ENCODE results near the gene NGRN. TPM values are rescaled to one million over a fixed set of nuclear protein-coding genes. Genes with fewer than 3 reads are reported as not detected.
A peak's percentile ranks its signal among the peaks of the same experiment; 100 is the strongest.

The NGRN gene
- total RNA-seq, 1 experiment from 2014 or later: 137 TPM

- intact Hi-C loops (cut with micrococcal nuclease; ENCODE audit: unreplicated experiment): no loop called here
- TF ChIP-seq, protein P1, sequence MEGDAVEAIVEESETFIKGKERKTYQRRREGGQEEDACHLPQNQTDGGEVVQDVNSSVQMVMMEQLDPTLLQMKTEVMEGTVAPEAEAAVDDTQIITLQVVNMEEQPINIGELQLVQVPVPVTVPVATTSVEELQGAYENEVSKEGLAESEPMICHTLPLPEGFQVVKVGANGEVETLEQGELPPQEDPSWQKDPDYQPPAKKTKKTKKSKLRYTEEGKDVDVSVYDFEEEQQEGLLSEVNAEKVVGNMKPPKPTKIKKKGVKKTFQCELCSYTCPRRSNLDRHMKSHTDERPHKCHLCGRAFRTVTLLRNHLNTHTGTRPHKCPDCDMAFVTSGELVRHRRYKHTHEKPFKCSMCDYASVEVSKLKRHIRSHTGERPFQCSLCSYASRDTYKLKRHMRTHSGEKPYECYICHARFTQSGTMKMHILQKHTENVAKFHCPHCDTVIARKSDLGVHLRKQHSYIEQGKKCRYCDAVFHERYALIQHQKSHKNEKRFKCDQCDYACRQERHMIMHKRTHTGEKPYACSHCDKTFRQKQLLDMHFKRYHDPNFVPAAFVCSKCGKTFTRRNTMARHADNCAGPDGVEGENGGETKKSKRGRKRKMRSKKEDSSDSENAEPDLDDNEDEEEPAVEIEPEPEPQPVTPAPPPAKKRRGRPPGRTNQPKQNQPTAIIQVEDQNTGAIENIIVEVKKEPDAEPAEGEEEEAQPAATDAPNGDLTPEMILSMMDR (IDR thresholded peaks at IDR 0.05): no peak
- TF ChIP-seq POLR2AphosphoS5 (IDR thresholded peaks at IDR 0.05; ENCODE audit: low read depth, low read length): 0 out of 2 replicates have a peak, but pooled peaks have one; percentile 1
- Histone ChIP-seq H3K4me1 (ENCODE audit: control insufficient read depth, insufficient read depth, low read length) (peaks cover 90% of the 10 kb centered on the region), H3K27me3 (ENCODE audit: control insufficient read depth, insufficient read depth, low read length) (no peaks in the 10 kb centered on the region), H3K27ac (ENCODE audit: low read length) (peak overlapping the region; percentile 99), H3K36me3 (ENCODE audit: control insufficient read depth, insufficient read depth, low read length) (peaks cover 26% of the 10 kb centered on the region), H3K9me3 (ENCODE audit: control insufficient read depth, insufficient read depth, low read depth, low read length) (no peaks in the 10 kb centered on the region), H3K4me3 (ENCODE audit: low read depth in 2 of 2, low read length in 2 of 2) (no peak overlapping the region)
- ATAC-seq (peak; percentile 2), DNase-seq (ENCODE audit: low read depth, low spot score) (no peak)
- BruUV-seq (replicated peaks): no TSS peak
- in situ Hi-C loops (cut with HindIII; ENCODE audit: low pct_unique_long_range_greater_than_20kb, low sequenced_read_pairs): no loop called here
- ChIA-PET POLR2A (interaction anchor here (0.7 kb wide), 1 partner anchor 56 kb away, joined by 4 read pairs; no protein-coding TSS in a partner anchor), CTCF (no interaction called here)
Measured at GRCh38 chr15:90227816-90228772, 37.4 kb upstream of the NGRN start.

GRCh38 chr15:90228960-90229359 is 36.5 kb upstream of the NGRN start:
- ATAC-seq: peak; percentile 2; the same call in 1 of the 2 replicates
- CTCF ChIA-PET: interaction anchor here (0.6 kb wide), 1 partner anchor 1331 kb away, joined by 4 read pairs; no protein-coding TSS in a partner anchor
- POLR2A ChIA-PET: no interaction called here
- TF ChIP-seq SIN3A (IDR thresholded peaks at IDR 0.05; ENCODE audit: borderline replicate concordance, insufficient read depth, low read depth, low read length): no peak
- TF ChIP-seq POLR2AphosphoS5 (IDR thresholded peaks at IDR 0.05; ENCODE audit: low read depth, low read length): peak; percentile 87
- H3K36me3 ChIP-seq (ENCODE audit: control insufficient read depth, insufficient read depth, low read length): peaks cover 21% of the 10 kb centered on the region
- H3K27ac ChIP-seq (ENCODE audit: low read length): peak overlapping the region; percentile 99
- H3K9me3 ChIP-seq (ENCODE audit: control insufficient read depth, insufficient read depth, low read depth, low read length): no peaks in the 10 kb centered on the region
- H3K4me1 ChIP-seq (ENCODE audit: control insufficient read depth, insufficient read depth, low read length): peaks cover 82% of the 10 kb centered on the region
- H3K4me3 ChIP-seq (ENCODE audit: low read depth in 2 of 2, low read length in 2 of 2): no peak overlapping the region
- in situ Hi-C loops (cut with HindIII; ENCODE audit: low pct_unique_long_range_greater_than_20kb, low sequenced_read_pairs): no loop called here
- DNase-seq (ENCODE audit: low read depth, low spot score): no peak
- H3K27me3 ChIP-seq (ENCODE audit: control insufficient read depth, insufficient read depth, low read length): no peaks in the 10 kb centered on the region
- intact Hi-C loops (cut with micrococcal nuclease; ENCODE audit: unreplicated experiment): no loop called here
- TSS peak; percentile 76 for BruUV-seq (replicated peaks)

- ChIA-PET CTCF (interaction anchor here (1.1 kb wide), 1 partner anchor 9 kb away, joined by 3 read pairs; no protein-coding TSS in a partner anchor), POLR2A (interaction anchor here (0.6 to 1.3 kb wide), 3 partner anchors 28 to 64 kb away, joined by 3 read pairs; no protein-coding TSS in a partner anchor)
- peaks cover 77% of the 10 kb centered on the region for H3K4me1 ChIP-seq (ENCODE audit: control insufficient read depth, insufficient read depth, low read length)
- peak; percentile 36; the same call in 1 of the 2 replicates for TF ChIP-seq POLR2AphosphoS5 (IDR thresholded peaks at IDR 0.05; ENCODE audit: low read depth, low read length)
- peak; percentile 23; the same call in 1 of the 2 replicates for TF ChIP-seq TCF7L2 (IDR thresholded peaks at IDR 0.05; ENCODE audit: low read depth, low read length)
- TF ChIP-seq REST (IDR thresholded peaks at IDR 0.05; ENCODE audit: insufficient read depth in 1 of 2, low read depth in 2 of 2, low read length in 1 of 2): no peak
- H3K9me3 ChIP-seq (ENCODE audit: control insufficient read depth, insufficient read depth, low read depth, low read length): no peaks in the 10 kb centered on the region
- ATAC-seq (peak; percentile 15), DNase-seq (ENCODE audit: low read depth, low spot score) (no peak)
- in situ Hi-C loops (cut with HindIII; ENCODE audit: low pct_unique_long_range_greater_than_20kb, low sequenced_read_pairs) (no loop called here), intact Hi-C loops (cut with micrococcal nuclease; ENCODE audit: unreplicated experiment) (no loop called here)
- H3K27me3 ChIP-seq (ENCODE audit: control insufficient read depth, insufficient read depth, low read length): no peaks in the 10 kb centered on the region
- H3K27ac ChIP-seq (ENCODE audit: low read length): peak overlapping the region; percentile 99
- H3K4me3 ChIP-seq (ENCODE audit: low read depth in 2 of 2, low read length in 2 of 2): peak overlapping the region in 1 of 2 experiments; percentile 85; a peak in 1 of 4 replicates
- peaks cover 18% of the 10 kb centered on the region; the same call in 1 of the 2 replicates for H3K36me3 ChIP-seq (ENCODE audit: control insufficient read depth, insufficient read depth, low read length)
- BruUV-seq (replicated peaks): no TSS peak
Measured at GRCh38 chr15:90230071-90230494, 35.4 kb upstream of the NGRN start.

All from Panc1 (cell line).